Endothelial cell of umbilical vein (primary cell): ENCODE measurements around the gene DST. TPM values are rescaled to one million over a fixed set of nuclear protein-coding genes. Genes with fewer than 3 reads are reported as not detected.

Experiments used
- BruUV-seq: library from RNA; stranded (reverse); fragments of 400-500 nt; replicated peaks from 2 replicates; lab custom pipeline; 2021; lab: Mats Ljungman, UMichigan
- CTCF ChIA-PET: fragments of 300-600, 350-600 bp; sonication (Branson Sonifier 250); formaldehyde crosslinking; loops from one replicate; lab custom pipeline; 2021; ENCODE audit warnings: antibody characterized with exemption, inconsistent platforms; lab: Charles Lee
- POLR2A ChIA-PET: fragments of 300-600, 350-600 bp; sonication (Branson Sonifier 250); formaldehyde crosslinking; loops from one replicate; lab custom pipeline; 2021; ENCODE audit warnings: antibody characterized with exemption, inconsistent platforms; lab: Charles Lee
- DNase-seq: peaks from one replicate; pipeline ENCODE4 v3.0.0-alpha.2; 2011; ENCODE audit warnings: low read depth, low spot score
- FAIRE-seq: peaks from 2 replicates; lab custom pipeline; 2011; peaks lifted over from hg19 to GRCh38; lab: Jason Lieb, UNC
- H2AFZ ChIP-seq: 2 replicates; pipeline ENCODE4 v1.6.0; 2012; ENCODE audit warnings: low read depth, low read length, control low read depth, inconsistent platforms
- H3K27ac ChIP-seq: 2 replicates; pipeline ENCODE4 v1.5.1; 2011; ENCODE audit warnings: low read depth, mild to moderate bottlenecking, control low read depth, low read length, moderate library complexity; ENCODE audit not compliant: insufficient read depth
- H3K27me3 ChIP-seq, 2 experiments: 2 replicates each; pipeline versions ENCODE4 v1.6.0 to v1.6.1; 2011; ENCODE audit warnings: low read length in 2 of 2, mixed read lengths in 1 of 2; ENCODE audit not compliant: control insufficient read depth in 2 of 2, insufficient read depth in 2 of 2
- H3K36me3 ChIP-seq, 2 experiments: 2 replicates in 1 of 2; 3 replicates in 1 of 2; pipeline ENCODE4 v1.5.1; 2011; ENCODE audit warnings: low read length in 2 of 2, mild to moderate bottlenecking in 1 of 2, moderate library complexity in 1 of 2; ENCODE audit not compliant: control insufficient read depth in 2 of 2, insufficient read depth in 2 of 2; ENCODE audit errors: extremely low read depth in 1 of 2
- H3K4me1 ChIP-seq: 3 replicates; pipeline ENCODE4 v1.5.1; 2011; ENCODE audit warnings: mild to moderate bottlenecking, low read length; ENCODE audit not compliant: control insufficient read depth, insufficient read depth; ENCODE audit errors: extremely low read depth
- H3K4me2 ChIP-seq: 2 replicates; pipeline ENCODE4 v1.6.1; 2011; ENCODE audit warnings: low read length, control low read depth, mixed read lengths; ENCODE audit not compliant: insufficient read depth
- H3K4me3 ChIP-seq, 3 experiments: fragments of 200-600 bp in 1 of 3; sonication (generic), shearing (Covaris generic) in 1 of 3; replicated peaks in 1 of 3; 2 replicates each; pipeline ENCODE4 v1.5.1; 2011 to 2016; ENCODE audit warnings: control low read depth in 3 of 3, low read length in 3 of 3, mild to moderate bottlenecking in 2 of 3, inconsistent platforms in 1 of 3, low read depth in 1 of 3, moderate library complexity in 1 of 3; ENCODE audit not compliant: insufficient read depth in 1 of 3
- H3K79me2 ChIP-seq: 2 replicates; pipeline ENCODE4 v1.6.0; 2012; ENCODE audit warnings: low read length, inconsistent platforms; ENCODE audit not compliant: control insufficient read depth, insufficient read depth
- H3K9ac ChIP-seq: replicated peaks from 2 replicates; pipeline ENCODE3; 2011; ENCODE audit warnings: low read length, control low read depth; ENCODE audit not compliant: insufficient read depth; ENCODE audit errors: extremely low read depth
- H3K9me1 ChIP-seq: replicated peaks from 3 replicates; pipeline ENCODE4 v1.6.0; 2011; ENCODE audit warnings: mild to moderate bottlenecking, low read length; ENCODE audit not compliant: control insufficient read depth, insufficient read depth; ENCODE audit errors: extremely low read depth
- H3K9me3 ChIP-seq: replicated peaks from 2 replicates; pipeline ENCODE4 v1.5.1; 2012; ENCODE audit warnings: low read length, inconsistent platforms; ENCODE audit not compliant: control insufficient read depth, insufficient read depth
- H4K20me1 ChIP-seq: replicated peaks from 2 replicates; pipeline ENCODE3; 2011; ENCODE audit warnings: mild to moderate bottlenecking, low read length; ENCODE audit not compliant: control insufficient read depth, insufficient read depth; ENCODE audit errors: extremely low read depth
- CTCF ChIP-seq, 2 donors: IDR thresholded peaks; 1 replicate in 1 of 2; 2 replicates in 1 of 2; pipeline ENCODE4 v1.5.1; 2011; ENCODE audit warnings: low read length in 2 of 2, mild to moderate bottlenecking in 2 of 2, moderate library complexity in 2 of 2, control low read depth in 1 of 2, inconsistent platforms in 1 of 2, low read depth in 1 of 2; ENCODE audit not compliant: insufficient read depth in 1 of 2; ENCODE audit errors: extremely low read depth in 1 of 2
- EZH2 ChIP-seq: IDR thresholded peaks from 2 replicates; pipeline ENCODE4 v1.6.1; 2012; ENCODE audit warnings: borderline replicate concordance, low read depth, mild to moderate bottlenecking, moderate library complexity, low read length, inconsistent platforms; ENCODE audit not compliant: severe bottlenecking
- FOS ChIP-seq: IDR thresholded peaks from 2 replicates; pipeline ENCODE4 v1.6.1; 2011; ENCODE audit warnings: mild to moderate bottlenecking, low read length, moderate library complexity, borderline replicate concordance; ENCODE audit not compliant: insufficient read depth
- GATA2 ChIP-seq: IDR thresholded peaks from 2 replicates; pipeline ENCODE4 v1.7.0; 2011; ENCODE audit warnings: low read depth, mild to moderate bottlenecking, moderate library complexity, mixed read lengths, low read length; ENCODE audit not compliant: insufficient read length, insufficient read depth
- JUN ChIP-seq: IDR thresholded peaks from 2 replicates; pipeline ENCODE4 v1.6.1; 2011; ENCODE audit warnings: borderline replicate concordance, low read depth; ENCODE audit not compliant: insufficient read length, insufficient read depth
- MAX ChIP-seq: IDR thresholded peaks from 2 replicates; pipeline ENCODE4 v1.6.1; 2011; ENCODE audit not compliant: insufficient read depth, insufficient read length
- MYC ChIP-seq: IDR thresholded peaks from one replicate; pipeline ENCODE4 v1.6.1; 2011; ENCODE audit warnings: mild to moderate bottlenecking, low read depth, low read length
- POLR2A ChIP-seq: IDR thresholded peaks from 2 replicates; pipeline ENCODE4 v1.6.1; 2012; ENCODE audit warnings: low read depth, mild to moderate bottlenecking, control low read depth, low read length
- POLR2AphosphoS5 ChIP-seq: IDR thresholded peaks from 2 replicates; pipeline ENCODE4 v1.6.1; 2012; ENCODE audit warnings: low read depth, mild to moderate bottlenecking, control low read depth, low read length, moderate library complexity; ENCODE audit not compliant: insufficient read depth
- dilution Hi-C: fragments of 300-500 bp; cut with MboI; formaldehyde crosslinking; loops from one replicate; pipeline ENCODE4 v1.15.0; 2019; ENCODE audit warnings: low sequenced_read_pairs; ENCODE audit not compliant: extremely low pct_ligation_motif_present
- intact Hi-C: fragments of 100-400 bp; cut with micrococcal nuclease; formaldehyde crosslinking; loops from one replicate; pipeline ENCODE4 v1.10.0; 2022
- polyA plus RNA-seq, 4 experiments: library from polyadenylated mRNA; depleted of rRNA in 3 of 4; stranded (reverse) in 3 of 4; unstranded in 1 of 4; fragments of >200 nt; gene quantifications; 2 replicates each; pipeline versions ENCODE4 v1.2.1 to v1.2.3, GENCODE V29; 2011 to 2012; ENCODE audit warnings: missing spikeins in 1 of 4
- total RNA-seq: library from RNA; stranded (reverse); gene quantifications from 2 replicates; pipeline ENCODE4 v1.2.3, GENCODE V29; 2021

Gene DST
- total and polyA plus RNA-seq, 2 donors (not counting 3 experiments of a cell fraction or from before 2014, with no cell fraction given): 62.3 to 253 TPM

GRCh38 chr6:56655996-56656395, 13.3 kb upstream of the DST start:
- CTCF ChIA-PET: interaction anchor here (1.0 to 2.2 kb wide), 4 partner anchors 13 to 43 kb away, joined by 3 to 5 read pairs (median 4); partner anchors contain the start of gene DST
- POLR2A ChIA-PET: no interaction called here
- DNase-seq (peak; percentile 59), FAIRE-seq (no peak)
- Histone ChIP-seq H4K20me1 (no peaks in the 10 kb centered on the region), H2AFZ (peak overlapping the region; percentile 62), H3K27ac (no peak overlapping the region), H3K9me3 (no peaks in the 10 kb centered on the region), H3K4me3 (no peak overlapping the region), H3K36me3 (no peaks in the 10 kb centered on the region), H3K9ac (no peak overlapping the region), H3K79me2 (peaks cover 5% of the 10 kb centered on the region), H3K9me1 (no peaks in the 10 kb centered on the region), H3K4me1 (peaks cover 42% of the 10 kb centered on the region), H3K4me2 (peak overlapping the region; percentile 62), H3K27me3 (no peaks in the 10 kb centered on the region)
- no peak for TF ChIP-seq MAX
- dilution Hi-C loops: no loop called here
- BruUV-seq: no TSS peak
- intact Hi-C loops: no loop called here

- no peak overlapping the region for H3K27ac ChIP-seq
- ChIA-PET CTCF (interaction anchor here (1.2 to 2.2 kb wide), 4 partner anchors 12 to 53 kb away, joined by 3 to 5 read pairs (median 4); partner anchors contain the start of gene DST), POLR2A (no interaction called here)
- no peak overlapping the region for H3K4me2 ChIP-seq
- no peaks in the 10 kb centered on the region for H3K9me1 ChIP-seq
- TF ChIP-seq GATA2 (no peak), POLR2AphosphoS5 (no peak), MYC (no peak), FOS (no peak), JUN (no peak), EZH2 (no peak), MAX (no peak), CTCF (IDR thresholded peaks at IDR 0.05; ENCODE audit: extremely low read depth in 1 of 2, insufficient read depth in 1 of 2, low read depth in 1 of 2, low read length in 2 of 2) (no peak), POLR2A (no peak)
- DNase-seq: no peak
- no peaks in the 10 kb centered on the region for H4K20me1 ChIP-seq
- FAIRE-seq: no peak
- no peak overlapping the region for H3K4me3 ChIP-seq
- no peaks in the 10 kb centered on the region for H3K9me3 ChIP-seq
- H2AFZ ChIP-seq: no peak overlapping the region
- peaks cover 42% of the 10 kb centered on the region for H3K4me1 ChIP-seq
- H3K9ac ChIP-seq: no peak overlapping the region
- dilution Hi-C loops (no loop called here), intact Hi-C loops (no loop called here)
- no peaks in the 10 kb centered on the region for H3K27me3 ChIP-seq
- peaks cover 5% of the 10 kb centered on the region for H3K79me2 ChIP-seq
- BruUV-seq: no TSS peak
- H3K36me3 ChIP-seq: no peaks in the 10 kb centered on the region
These were observed 12.6 kb upstream of the DST start for GRCh38 chr6:56655249-56655648.
